WTC11 (cell line): Measurements from ENCODE around the gene RGS12. TPM values are rescaled to one million over a fixed set of nuclear protein-coding genes. Genes with fewer than 3 reads are reported as not detected.

Experiments used
- ATAC-seq: fragments of 200-7000 bp; cut with Tn5 transposase; 2 replicates; pipeline ENCODE4 v1.10.0; 2021; ENCODE audit warnings: mild to moderate bottlenecking, moderate library complexity
- CTCF ChIA-PET: fragments of 300-600 bp; sonication (Branson Sonifier 250); formaldehyde crosslinking; loops from one replicate; lab custom pipeline; 2021; ENCODE audit warnings: antibody characterized with exemption; lab: Charles Lee
- POLR2A ChIA-PET: fragments of 350-600 bp; sonication (Branson Sonifier 250); formaldehyde crosslinking; loops from one replicate; lab custom pipeline; 2021; ENCODE audit warnings: antibody characterized with exemption; lab: Charles Lee
- DNase-seq: peaks from one replicate; pipeline ENCODE4 v3.0.0; 2021; ENCODE audit warnings: low spot score
- H3K27ac Mint-ChIP-seq: 2 replicates; pipeline ENCODE4 v1.8.0; 2021; ENCODE audit warnings: mixed read lengths
- H3K27me3 Mint-ChIP-seq: 2 replicates; pipeline ENCODE4 v1.8.0; 2021; ENCODE audit warnings: low read depth, mild to moderate bottlenecking, moderate library complexity, mixed read lengths
- H3K36me3 Mint-ChIP-seq: 2 replicates; pipeline ENCODE4 v1.8.0; 2021; ENCODE audit warnings: mixed read lengths
- H3K4me1 Mint-ChIP-seq: 2 replicates; pipeline ENCODE4 v1.8.0; 2022; ENCODE audit warnings: mixed read lengths
- H3K4me3 Mint-ChIP-seq: 2 replicates; pipeline ENCODE4 v1.8.0; 2021; ENCODE audit warnings: mild to moderate bottlenecking, moderate library complexity, mixed read lengths
- H3K9me3 Mint-ChIP-seq: 2 replicates; pipeline ENCODE4 v1.8.0; 2021; ENCODE audit warnings: mixed read lengths
- AR ChIP-seq: fragments of 250-450 bp; sonication (Bioruptor Pico); IDR thresholded peaks from 2 replicates; pipeline ENCODE4 v1.9.0; 2021; ENCODE audit warnings: mild to moderate bottlenecking
- CBFB ChIP-seq: sonication (generic); formaldehyde crosslinking; IDR thresholded peaks from 2 replicates; pipeline ENCODE4 v1.8.1; 2022; ENCODE audit warnings: mild to moderate bottlenecking, low read depth, missing genetic modification reagents
- CREM ChIP-seq: sonication (generic); formaldehyde crosslinking; IDR thresholded peaks from 2 replicates; pipeline ENCODE4 v1.8.1; 2022; ENCODE audit warnings: mild to moderate bottlenecking, missing genetic modification reagents, moderate library complexity
- E2F4 ChIP-seq: sonication (generic); formaldehyde crosslinking; IDR thresholded peaks from 2 replicates; pipeline ENCODE4 v1.8.1; 2022; ENCODE audit warnings: low read depth, mild to moderate bottlenecking, moderate library complexity, missing genetic modification reagents, borderline replicate concordance
- GRHL2 ChIP-seq: fragments of 250-450 bp; sonication (Bioruptor Pico); IDR thresholded peaks from 2 replicates; pipeline ENCODE4 v1.8.0; 2022; ENCODE audit warnings: mild to moderate bottlenecking, moderate library complexity; ENCODE audit not compliant: insufficient replicate concordance, severe bottlenecking
- HMGA2 ChIP-seq: fragments of 250-450 bp; sonication (Bioruptor Pico); IDR thresholded peaks from 2 replicates; pipeline ENCODE4 v1.4.0; 2021; ENCODE audit warnings: mild to moderate bottlenecking, moderate library complexity
- JAZF1 ChIP-seq: fragments of 250-450 bp; sonication (Bioruptor Pico); IDR thresholded peaks from 2 replicates; pipeline ENCODE4 v1.9.0; 2021; ENCODE audit warnings: moderate library complexity, mild to moderate bottlenecking, inconsistent platforms
- JUN ChIP-seq: sonication (generic); formaldehyde crosslinking; IDR thresholded peaks from 2 replicates; pipeline ENCODE4 v1.8.0; 2023; ENCODE audit warnings: mild to moderate bottlenecking, missing genetic modification reagents
- KAT7 ChIP-seq: sonication (generic); formaldehyde crosslinking; IDR thresholded peaks from 2 replicates; pipeline ENCODE4 v1.8.1; 2023; ENCODE audit warnings: missing genetic modification reagents, mild to moderate bottlenecking, borderline replicate concordance
- NFE2L1 ChIP-seq: sonication (generic); formaldehyde crosslinking; IDR thresholded peaks from 2 replicates; pipeline ENCODE4 v1.8.1; 2023; ENCODE audit warnings: missing genetic modification reagents
- NR3C1 ChIP-seq: sonication (generic); formaldehyde crosslinking; conservative IDR thresholded peaks from 2 replicates; pipeline ENCODE4 v1.8.1; 2023; ENCODE audit warnings: low read depth, mild to moderate bottlenecking, missing genetic modification reagents
- PRRX2 ChIP-seq: fragments of 250-450 bp; sonication (Bioruptor Pico); IDR thresholded peaks from 2 replicates; pipeline ENCODE4 v1.8.0; 2021; ENCODE audit warnings: mild to moderate bottlenecking
- TCF7 ChIP-seq: sonication (generic); formaldehyde crosslinking; IDR thresholded peaks from 2 replicates; pipeline ENCODE4 v1.8.0; 2022; ENCODE audit warnings: mild to moderate bottlenecking, low read depth, missing genetic modification reagents, moderate library complexity
- ZNF219 ChIP-seq: sonication (generic); formaldehyde crosslinking; IDR thresholded peaks from 2 replicates; pipeline ENCODE4 v1.8.0; 2023; ENCODE audit warnings: missing genetic modification reagents, mild to moderate bottlenecking, borderline replicate concordance
- ZNF317 ChIP-seq: sonication (generic); formaldehyde crosslinking; IDR thresholded peaks from 2 replicates; pipeline ENCODE4 v1.8.1; 2023; ENCODE audit warnings: low read depth, mild to moderate bottlenecking, moderate library complexity, missing genetic modification reagents, borderline replicate concordance
- ZNF416 ChIP-seq: fragments of 250-450 bp; sonication (Bioruptor Pico); IDR thresholded peaks from 2 replicates; pipeline ENCODE4 v1.9.0; 2021; ENCODE audit warnings: mild to moderate bottlenecking, inconsistent platforms
- total RNA-seq: library from RNA; stranded (reverse); gene quantifications from 3 replicates; pipeline ENCODE4 v1.2.3, GENCODE V29; 2021
- TF ChIP-seq, protein P1 (sequence below): sonication (generic); formaldehyde crosslinking; IDR thresholded peaks from 2 replicates; pipeline ENCODE4 v1.8.1; 2023; ENCODE audit warnings: mild to moderate bottlenecking, missing genetic modification reagents
- TF ChIP-seq, protein P2 (sequence below): sonication (generic); formaldehyde crosslinking; IDR thresholded peaks from 2 replicates; pipeline ENCODE4 v1.8.0; 2022; ENCODE audit warnings: mild to moderate bottlenecking, missing genetic modification reagents
- TF ChIP-seq, protein P3 (sequence below): sonication (generic); formaldehyde crosslinking; conservative IDR thresholded peaks from 2 replicates; pipeline ENCODE4 v1.8.1; 2022; ENCODE audit warnings: mild to moderate bottlenecking, missing genetic modification reagents

RGS12 gene
- total RNA-seq, 1 experiment from 2014 or later = 21.0 TPM

DNA sequence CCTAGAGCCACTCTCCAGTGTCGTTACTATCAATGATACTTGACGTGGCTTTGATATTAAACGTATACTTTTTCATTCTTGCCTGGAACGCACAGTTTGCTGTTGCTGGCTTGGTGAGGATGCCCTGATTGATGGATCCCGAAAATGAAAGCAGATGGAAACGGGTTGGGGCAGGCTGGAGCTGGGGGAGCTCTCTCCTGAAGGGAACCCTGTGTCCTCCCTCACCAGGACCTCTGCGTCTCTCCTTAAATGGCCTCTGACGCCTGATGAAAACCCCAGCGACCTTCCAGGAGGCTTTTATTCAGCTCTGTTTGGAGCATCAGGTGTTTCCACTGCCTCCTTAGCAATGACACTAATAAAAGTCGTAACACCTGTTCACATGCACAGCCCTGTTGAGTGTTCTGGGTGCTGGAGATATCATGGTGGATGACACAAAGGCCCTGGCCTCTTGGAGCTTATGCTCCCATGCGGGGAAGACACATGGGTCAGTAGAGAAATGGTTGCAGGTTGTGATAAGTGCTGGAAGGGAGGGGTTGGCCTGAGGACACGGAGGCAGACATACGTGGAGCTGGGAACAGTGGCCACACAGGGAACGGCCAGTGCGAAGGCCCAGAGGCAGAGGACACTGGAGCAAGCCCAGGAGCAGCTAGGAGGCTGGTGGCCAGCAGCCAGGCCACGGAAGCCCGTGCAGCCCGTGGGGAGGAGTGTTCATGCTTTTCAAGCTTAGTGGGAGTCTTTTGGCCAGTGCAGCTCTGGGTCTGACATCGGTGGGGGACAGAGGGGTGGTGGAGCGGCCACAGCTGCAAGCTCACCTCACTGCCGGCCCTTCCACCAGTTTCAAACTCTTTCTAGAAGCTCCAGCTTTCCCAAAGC lies 36.4 kb upstream of the RGS12 start (continued):
- TF ChIP-seq HMGA2 (CRISPR knock-in tag) (no peak), E2F4 (CRISPR knock-in tag) (no peak)
- TF ChIP-seq, protein P1, sequence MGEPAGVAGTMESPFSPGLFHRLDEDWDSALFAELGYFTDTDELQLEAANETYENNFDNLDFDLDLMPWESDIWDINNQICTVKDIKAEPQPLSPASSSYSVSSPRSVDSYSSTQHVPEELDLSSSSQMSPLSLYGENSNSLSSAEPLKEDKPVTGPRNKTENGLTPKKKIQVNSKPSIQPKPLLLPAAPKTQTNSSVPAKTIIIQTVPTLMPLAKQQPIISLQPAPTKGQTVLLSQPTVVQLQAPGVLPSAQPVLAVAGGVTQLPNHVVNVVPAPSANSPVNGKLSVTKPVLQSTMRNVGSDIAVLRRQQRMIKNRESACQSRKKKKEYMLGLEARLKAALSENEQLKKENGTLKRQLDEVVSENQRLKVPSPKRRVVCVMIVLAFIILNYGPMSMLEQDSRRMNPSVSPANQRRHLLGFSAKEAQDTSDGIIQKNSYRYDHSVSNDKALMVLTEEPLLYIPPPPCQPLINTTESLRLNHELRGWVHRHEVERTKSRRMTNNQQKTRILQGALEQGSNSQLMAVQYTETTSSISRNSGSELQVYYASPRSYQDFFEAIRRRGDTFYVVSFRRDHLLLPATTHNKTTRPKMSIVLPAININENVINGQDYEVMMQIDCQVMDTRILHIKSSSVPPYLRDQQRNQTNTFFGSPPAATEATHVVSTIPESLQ (CRISPR knock-in tag) = no peak

GRCh38 chr4:3257103-3257555 lies 35.7 kb upstream of the RGS12 start:
- H3K4me3 Mint-ChIP-seq = no peak overlapping the region
- DNase-seq (no peak), ATAC-seq (no peak)

GRCh38 chr4:3257556-3258482 lies 35.0 kb upstream of the RGS12 start:
- no peak overlapping the region for H3K4me3 Mint-ChIP-seq
- no peaks in the 10 kb centered on the region for H3K9me3 Mint-ChIP-seq
- no peaks in the 10 kb centered on the region for H3K4me1 Mint-ChIP-seq
- POLR2A ChIA-PET = no interaction called here
- H3K36me3 Mint-ChIP-seq = no peaks in the 10 kb centered on the region
- no peak for ATAC-seq
- H3K27ac Mint-ChIP-seq = no peak overlapping the region
- CTCF ChIA-PET = interaction anchor here (0.9 to 1.4 kb wide), 3 partner anchors 11 to 208 kb away, joined by 3 to 4 read pairs (median 4); no protein-coding TSS in a partner anchor
- no peak for TF ChIP-seq AR (CRISPR knock-in tag)
- TF ChIP-seq, protein P2, sequence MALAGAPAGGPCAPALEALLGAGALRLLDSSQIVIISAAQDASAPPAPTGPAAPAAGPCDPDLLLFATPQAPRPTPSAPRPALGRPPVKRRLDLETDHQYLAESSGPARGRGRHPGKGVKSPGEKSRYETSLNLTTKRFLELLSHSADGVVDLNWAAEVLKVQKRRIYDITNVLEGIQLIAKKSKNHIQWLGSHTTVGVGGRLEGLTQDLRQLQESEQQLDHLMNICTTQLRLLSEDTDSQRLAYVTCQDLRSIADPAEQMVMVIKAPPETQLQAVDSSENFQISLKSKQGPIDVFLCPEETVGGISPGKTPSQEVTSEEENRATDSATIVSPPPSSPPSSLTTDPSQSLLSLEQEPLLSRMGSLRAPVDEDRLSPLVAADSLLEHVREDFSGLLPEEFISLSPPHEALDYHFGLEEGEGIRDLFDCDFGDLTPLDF (CRISPR knock-in tag) = no peak
- no peak for TF ChIP-seq NFE2L1
- H3K27me3 Mint-ChIP-seq = no peaks in the 10 kb centered on the region
- DNase-seq = peak; percentile 7

More at GRCh38 chr4:3257103-3257555, 35.7 kb upstream of the RGS12 start:
- H3K4me1 Mint-ChIP-seq = no peaks in the 10 kb centered on the region
- ChIA-PET POLR2A (no interaction called here), CTCF (interaction anchor here (0.9 to 1.4 kb wide), 3 partner anchors 11 to 209 kb away, joined by 3 to 4 read pairs (median 4); no protein-coding TSS in a partner anchor)
- TF ChIP-seq GRHL2 (CRISPR knock-in tag) (no peak), CREM (CRISPR knock-in tag) (no peak), CBFB (CRISPR knock-in tag) (no peak), ZNF416 (CRISPR knock-in tag) (no peak), NR3C1 (no peak), JUN (CRISPR knock-in tag) (no peak), JAZF1 (CRISPR knock-in tag) (no peak), ZNF317 (CRISPR knock-in tag) (no peak), TCF7 (CRISPR knock-in tag) (no peak), NFE2L1 (no peak), ZNF219 (CRISPR knock-in tag) (no peak), PRRX2 (CRISPR knock-in tag) (no peak), KAT7 (no peak)
- TF ChIP-seq, protein P3, sequence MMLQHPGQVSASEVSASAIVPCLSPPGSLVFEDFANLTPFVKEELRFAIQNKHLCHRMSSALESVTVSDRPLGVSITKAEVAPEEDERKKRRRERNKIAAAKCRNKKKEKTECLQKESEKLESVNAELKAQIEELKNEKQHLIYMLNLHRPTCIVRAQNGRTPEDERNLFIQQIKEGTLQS (CRISPR knock-in tag) = no peak
- H3K27me3 Mint-ChIP-seq = no peaks in the 10 kb centered on the region
- no peaks in the 10 kb centered on the region for H3K9me3 Mint-ChIP-seq
- H3K27ac Mint-ChIP-seq = no peak overlapping the region
- H3K36me3 Mint-ChIP-seq = no peaks in the 10 kb centered on the region
